Activated CD8-positive, alpha-beta memory T cell treated with anti-CD3 and anti-CD28 coated beads, Interleukin-2, amount 50 U/mL, for 4 hours (primary cell): ENCODE results near the gene PHAF1.

Experiments
- DNase-seq: peaks from one replicate; pipeline ENCODE4 v3.0.0-alpha.2; 2020

PHAF1 gene

GRCh38 chr16:67148656-67149275 is 39.0 kb downstream of the PHAF1 start:
- DNase-seq: no peak

- DNase-seq: no peak
Measured at GRCh38 chr16:67149276-67150046, 39.7 kb downstream of the PHAF1 start.

- DNase-seq: peak; percentile 61
Measured at GRCh38 chr16:67150047-67150832, 40.5 kb downstream of the PHAF1 start.

- DNase-seq: no peak
Measured at GRCh38 chr16:67150833-67151396, 41.2 kb downstream of the PHAF1 start, which contains the start of gene B3GNT9. B3GNT9 (minus strand) TSS chr16:67150998; CDS start chr16:67150485, 513 bp downstream.

GRCh38 chr16:67151431-67152097 is 41.8 kb downstream of the PHAF1 start:
- no peak for DNase-seq

GRCh38 chr16:67154578-67155294 is 45.0 kb downstream of the PHAF1 start:
- DNase-seq: no peak

GRCh38 chr16:67155295-67156142 is 45.8 kb downstream of the PHAF1 start:
- DNase-seq: peak; percentile 81

GRCh38 chr16:67156143-67156844 is 46.6 kb downstream of the PHAF1 start:
- no peak for DNase-seq

- DNase-seq: no peak
Measured at GRCh38 chr16:67157106-67157748, 47.5 kb downstream of the PHAF1 start.

- no peak for DNase-seq
Measured at GRCh38 chr16:67157892-67158635, 48.3 kb downstream of the PHAF1 start.

- DNase-seq: peak; percentile 77
Measured at GRCh38 chr16:67158637-67159600, 49.2 kb downstream of the PHAF1 start.

- no peak for DNase-seq
Measured at GRCh38 chr16:67161595-67162058, 51.9 kb downstream of the PHAF1 start.

GRCh38 chr16:67162506-67163163 is 52.9 kb downstream of the PHAF1 start:
- DNase-seq: no peak

GRCh38 chr16:67163164-67163998 is 53.6 kb downstream of the PHAF1 start:
- DNase-seq: no peak

- DNase-seq: no peak
Measured at GRCh38 chr16:67163999-67164558, 54.3 kb downstream of the PHAF1 start.

GRCh38 chr16:67164599-67165061 is 54.9 kb downstream of the PHAF1 start, which contains the start of gene HSF4:
HSF4 (plus strand) TSS chr16:67164745; CDS start chr16:67164812, 67 bp downstream.
- no peak for DNase-seq
